ENCODE measurements around the gene CTXN2.

Gene CTXN2

GRCh38 chr15:48191574-48192225 lies at the start of gene CTXN2:
Gene CTXN2 (plus strand): TSS chr15:48191665. CDS start chr15:48201301, 9,636 bp downstream.
- Histone ChIP-seq H3K4me3 (ENCODE audit: insufficient read length, low read depth) (no peak within 1 kb of the TSS), H3K36me3 (ENCODE audit: insufficient read depth, insufficient read length, low read length) (no peaks in the 10 kb centered on the region), H3K4me1 (ENCODE audit: insufficient read depth, insufficient read length) (no peaks in the 10 kb centered on the region), H3K9me3 (ENCODE audit: insufficient read depth, low read length) (no peaks in the 10 kb centered on the region), H3K9ac (ENCODE audit: insufficient read length, low read depth) (no peak within 1 kb of the TSS), H3K27me3 (ENCODE audit: insufficient read depth, insufficient read length) (no peaks in the 10 kb centered on the region)
- TF ChIP-seq ZNF274 (IDR thresholded peaks at IDR 0.05; ENCODE audit: low read depth, low read length) (no peak), YY1 (IDR thresholded peaks at IDR 0.05; ENCODE audit: insufficient read depth, insufficient read length) (no peak), SUZ12 (IDR thresholded peaks at IDR 0.05; ENCODE audit: extremely low read depth, insufficient read depth, insufficient read length) (no peak)
- DNase-seq (ENCODE audit: low read depth, low spot score): no peak

GRCh38 chr15:48143856-48144255 lies 47.6 kb upstream of the CTXN2 start:
- H3K4me1 ChIP-seq (ENCODE audit: insufficient read depth, insufficient read length): no peaks in the 10 kb centered on the region
- H3K4me3 ChIP-seq (ENCODE audit: insufficient read length, low read depth): no peak overlapping the region
- peaks cover 19% of the 10 kb centered on the region for H3K36me3 ChIP-seq (ENCODE audit: insufficient read depth, insufficient read length, low read length)
- no peak overlapping the region for H3K9ac ChIP-seq (ENCODE audit: insufficient read length, low read depth)
- no peak for TF ChIP-seq ZNF274 (IDR thresholded peaks at IDR 0.05; ENCODE audit: low read depth, low read length)
- TF ChIP-seq SUZ12 (IDR thresholded peaks at IDR 0.05; ENCODE audit: extremely low read depth, insufficient read depth, insufficient read length): no peak
- TF ChIP-seq YY1 (IDR thresholded peaks at IDR 0.05; ENCODE audit: insufficient read depth, insufficient read length): no peak
- DNase-seq (ENCODE audit: low read depth, low spot score): no peak
- H3K9me3 ChIP-seq (ENCODE audit: insufficient read depth, low read length): no peaks in the 10 kb centered on the region
- no peaks in the 10 kb centered on the region for H3K27me3 ChIP-seq (ENCODE audit: insufficient read depth, insufficient read length)

DNA sequence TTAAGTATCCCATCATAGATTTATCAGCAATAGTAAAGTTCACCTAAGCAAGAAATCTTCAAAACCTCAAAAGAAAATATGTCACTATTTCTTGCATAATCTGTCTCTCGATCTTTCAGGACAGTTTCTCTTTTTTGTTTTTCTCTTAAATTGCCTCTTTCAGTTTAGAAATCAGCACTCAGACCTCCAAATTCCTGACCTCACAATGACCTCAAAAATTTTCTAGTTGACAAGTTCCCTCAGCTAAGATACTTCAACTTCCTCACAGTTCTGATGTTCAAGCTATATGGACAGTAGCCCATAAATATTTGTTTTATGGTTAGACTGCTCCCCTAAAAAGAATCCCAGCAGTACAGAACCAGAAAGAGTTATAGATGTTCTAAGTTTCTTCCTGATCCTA lies 46.6 kb upstream of the CTXN2 start:
- Histone ChIP-seq H3K4me1 (ENCODE audit: insufficient read depth, insufficient read length) (no peaks in the 10 kb centered on the region), H3K9me3 (ENCODE audit: insufficient read depth, low read length) (no peaks in the 10 kb centered on the region), H3K4me3 (ENCODE audit: insufficient read length, low read depth) (no peak overlapping the region), H3K9ac (ENCODE audit: insufficient read length, low read depth) (no peak overlapping the region), H3K36me3 (ENCODE audit: insufficient read depth, insufficient read length, low read length) (peaks cover 24% of the 10 kb centered on the region), H3K27me3 (ENCODE audit: insufficient read depth, insufficient read length) (no peaks in the 10 kb centered on the region)
- TF ChIP-seq YY1 (IDR thresholded peaks at IDR 0.05; ENCODE audit: insufficient read depth, insufficient read length) (no peak), SUZ12 (IDR thresholded peaks at IDR 0.05; ENCODE audit: extremely low read depth, insufficient read depth, insufficient read length) (no peak), ZNF274 (IDR thresholded peaks at IDR 0.05; ENCODE audit: low read depth, low read length) (no peak)
- no peak for DNase-seq (ENCODE audit: low read depth, low spot score)

- no peak for TF ChIP-seq YY1 (IDR thresholded peaks at IDR 0.05; ENCODE audit: insufficient read depth, insufficient read length)
- TF ChIP-seq ZNF274 (IDR thresholded peaks at IDR 0.05; ENCODE audit: low read depth, low read length): no peak
- TF ChIP-seq SUZ12 (IDR thresholded peaks at IDR 0.05; ENCODE audit: extremely low read depth, insufficient read depth, insufficient read length): no peak
- Histone ChIP-seq H3K36me3 (ENCODE audit: insufficient read depth, insufficient read length, low read length) (peaks cover 24% of the 10 kb centered on the region), H3K4me1 (ENCODE audit: insufficient read depth, insufficient read length) (no peaks in the 10 kb centered on the region), H3K9ac (ENCODE audit: insufficient read length, low read depth) (no peak overlapping the region), H3K27me3 (ENCODE audit: insufficient read depth, insufficient read length) (no peaks in the 10 kb centered on the region), H3K4me3 (ENCODE audit: insufficient read length, low read depth) (no peak overlapping the region), H3K9me3 (ENCODE audit: insufficient read depth, low read length) (no peaks in the 10 kb centered on the region)
- DNase-seq (ENCODE audit: low read depth, low spot score): no peak
Observed at GRCh38 chr15:48145923-48146322, 45.5 kb upstream of the CTXN2 start.

DNA sequence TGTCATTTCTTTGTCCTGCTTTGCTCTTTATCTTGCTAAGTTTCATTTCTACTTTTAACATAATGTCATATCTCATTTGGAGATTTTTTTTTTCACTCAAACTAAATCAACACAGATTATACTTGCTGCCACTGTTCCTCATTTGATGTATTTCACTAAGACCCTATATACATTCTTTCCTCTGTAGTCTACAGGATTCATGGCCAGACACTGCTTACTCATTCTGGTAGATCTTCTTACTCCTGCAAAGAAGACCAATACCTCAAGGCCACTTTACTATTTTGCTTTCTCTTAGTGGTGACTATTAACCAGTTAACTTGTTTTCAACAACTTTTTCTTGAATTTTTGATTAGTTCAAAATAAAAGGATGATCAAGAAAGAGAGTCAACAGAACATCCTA lies 44.1 kb upstream of the CTXN2 start:
- Histone ChIP-seq H3K4me1 (ENCODE audit: insufficient read depth, insufficient read length) (no peaks in the 10 kb centered on the region), H3K9me3 (ENCODE audit: insufficient read depth, low read length) (no peaks in the 10 kb centered on the region), H3K36me3 (ENCODE audit: insufficient read depth, insufficient read length, low read length) (peaks cover 23% of the 10 kb centered on the region), H3K27me3 (ENCODE audit: insufficient read depth, insufficient read length) (no peaks in the 10 kb centered on the region), H3K4me3 (ENCODE audit: insufficient read length, low read depth) (no peak overlapping the region), H3K9ac (ENCODE audit: insufficient read length, low read depth) (no peak overlapping the region)
- no peak for DNase-seq (ENCODE audit: low read depth, low spot score)
- TF ChIP-seq SUZ12 (IDR thresholded peaks at IDR 0.05; ENCODE audit: extremely low read depth, insufficient read depth, insufficient read length): no peak
- TF ChIP-seq YY1 (IDR thresholded peaks at IDR 0.05; ENCODE audit: insufficient read depth, insufficient read length): no peak
- no peak for TF ChIP-seq ZNF274 (IDR thresholded peaks at IDR 0.05; ENCODE audit: low read depth, low read length)

GRCh38 chr15:48149858-48150257 lies 41.6 kb upstream of the CTXN2 start:
- no peak for TF ChIP-seq YY1 (IDR thresholded peaks at IDR 0.05; ENCODE audit: insufficient read depth, insufficient read length)
- TF ChIP-seq ZNF274 (IDR thresholded peaks at IDR 0.05; ENCODE audit: low read depth, low read length): no peak
- TF ChIP-seq SUZ12 (IDR thresholded peaks at IDR 0.05; ENCODE audit: extremely low read depth, insufficient read depth, insufficient read length): no peak
- Histone ChIP-seq H3K9me3 (ENCODE audit: insufficient read depth, low read length) (no peaks in the 10 kb centered on the region), H3K27me3 (ENCODE audit: insufficient read depth, insufficient read length) (no peaks in the 10 kb centered on the region), H3K36me3 (ENCODE audit: insufficient read depth, insufficient read length, low read length) (peaks cover 29% of the 10 kb centered on the region), H3K4me3 (ENCODE audit: insufficient read length, low read depth) (no peak overlapping the region), H3K9ac (ENCODE audit: insufficient read length, low read depth) (no peak overlapping the region), H3K4me1 (ENCODE audit: insufficient read depth, insufficient read length) (no peaks in the 10 kb centered on the region)
- DNase-seq (ENCODE audit: low read depth, low spot score): peak; percentile 0

GRCh38 chr15:48153526-48153925 lies 37.9 kb upstream of the CTXN2 start:
- TF ChIP-seq YY1 (IDR thresholded peaks at IDR 0.05; ENCODE audit: insufficient read depth, insufficient read length): no peak
- TF ChIP-seq ZNF274 (IDR thresholded peaks at IDR 0.05; ENCODE audit: low read depth, low read length): no peak
- no peak for TF ChIP-seq SUZ12 (IDR thresholded peaks at IDR 0.05; ENCODE audit: extremely low read depth, insufficient read depth, insufficient read length)
- H3K9me3 ChIP-seq (ENCODE audit: insufficient read depth, low read length): no peaks in the 10 kb centered on the region
- H3K36me3 ChIP-seq (ENCODE audit: insufficient read depth, insufficient read length, low read length): peaks cover 25% of the 10 kb centered on the region

More at GRCh38 chr15:48153526-48153925, 37.9 kb upstream of the CTXN2 start:
- Histone ChIP-seq H3K9ac (ENCODE audit: insufficient read length, low read depth) (no peak overlapping the region), H3K4me1 (ENCODE audit: insufficient read depth, insufficient read length) (no peaks in the 10 kb centered on the region), H3K4me3 (ENCODE audit: insufficient read length, low read depth) (no peak overlapping the region), H3K27me3 (ENCODE audit: insufficient read depth, insufficient read length) (no peaks in the 10 kb centered on the region)
- DNase-seq (ENCODE audit: low read depth, low spot score): no peak
